ENCODE data around the gene ELMO1. TPM values are rescaled to one million over a fixed set of nuclear protein-coding genes. Genes with fewer than 3 reads are reported as not detected.

The ELMO1 gene
- total RNA-seq, 1 donor = under 0.01 TPM

DNA sequence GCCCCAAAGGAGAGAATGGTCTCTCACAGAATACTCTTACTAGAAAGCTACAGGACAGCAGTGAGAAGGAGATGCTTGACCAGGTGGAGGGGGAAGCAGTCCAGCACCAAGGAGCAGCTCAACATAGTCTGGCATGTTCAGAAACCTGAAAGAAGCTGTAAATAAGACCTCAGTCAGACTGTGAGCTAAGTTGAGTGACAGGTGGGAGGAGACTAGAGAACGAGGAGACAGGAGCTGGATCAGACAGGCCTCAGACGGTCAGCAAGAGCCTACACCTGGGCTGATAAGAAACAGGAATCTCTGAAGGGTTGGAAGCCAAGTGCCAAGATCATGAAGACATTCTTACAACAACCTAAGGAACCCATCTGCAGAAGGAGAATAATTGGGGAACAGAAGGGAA is 54.5 kb downstream of the ELMO1 start:
- no peak overlapping the region for H3K4me3 ChIP-seq (ENCODE audit: low read depth, low read length)
- no peak for DNase-seq (ENCODE audit: low read depth)
- TF ChIP-seq, protein P1, sequence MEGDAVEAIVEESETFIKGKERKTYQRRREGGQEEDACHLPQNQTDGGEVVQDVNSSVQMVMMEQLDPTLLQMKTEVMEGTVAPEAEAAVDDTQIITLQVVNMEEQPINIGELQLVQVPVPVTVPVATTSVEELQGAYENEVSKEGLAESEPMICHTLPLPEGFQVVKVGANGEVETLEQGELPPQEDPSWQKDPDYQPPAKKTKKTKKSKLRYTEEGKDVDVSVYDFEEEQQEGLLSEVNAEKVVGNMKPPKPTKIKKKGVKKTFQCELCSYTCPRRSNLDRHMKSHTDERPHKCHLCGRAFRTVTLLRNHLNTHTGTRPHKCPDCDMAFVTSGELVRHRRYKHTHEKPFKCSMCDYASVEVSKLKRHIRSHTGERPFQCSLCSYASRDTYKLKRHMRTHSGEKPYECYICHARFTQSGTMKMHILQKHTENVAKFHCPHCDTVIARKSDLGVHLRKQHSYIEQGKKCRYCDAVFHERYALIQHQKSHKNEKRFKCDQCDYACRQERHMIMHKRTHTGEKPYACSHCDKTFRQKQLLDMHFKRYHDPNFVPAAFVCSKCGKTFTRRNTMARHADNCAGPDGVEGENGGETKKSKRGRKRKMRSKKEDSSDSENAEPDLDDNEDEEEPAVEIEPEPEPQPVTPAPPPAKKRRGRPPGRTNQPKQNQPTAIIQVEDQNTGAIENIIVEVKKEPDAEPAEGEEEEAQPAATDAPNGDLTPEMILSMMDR (IDR thresholded peaks at IDR 0.05; ENCODE audit: insufficient read depth, low read depth, low read length) = no peak

DNA sequence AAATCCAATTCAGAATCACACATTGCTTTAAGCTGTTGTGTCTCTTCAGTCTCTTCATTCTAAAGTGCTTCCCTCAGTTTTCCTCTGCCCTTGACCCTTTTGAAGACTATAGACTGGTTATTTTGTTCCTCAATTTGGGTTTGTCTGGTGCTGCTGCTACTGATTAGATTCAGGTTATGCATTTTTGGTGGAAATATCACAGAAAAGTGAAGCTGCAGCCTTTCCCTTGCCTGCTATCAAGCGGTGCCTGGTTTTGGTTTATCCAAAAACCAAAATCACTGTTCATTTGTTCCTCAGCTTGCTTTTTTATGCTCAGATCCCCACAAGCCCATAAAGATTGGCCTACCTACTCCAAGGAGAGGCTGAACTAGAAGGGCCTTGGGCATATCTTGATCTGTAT is 55.2 kb downstream of the ELMO1 start:
- DNase-seq (ENCODE audit: low read depth) = no peak
- H3K4me3 ChIP-seq (ENCODE audit: low read depth, low read length) = no peak overlapping the region
- TF ChIP-seq, protein P1 (IDR thresholded peaks at IDR 0.05; ENCODE audit: insufficient read depth, low read depth, low read length) = no peak

DNA sequence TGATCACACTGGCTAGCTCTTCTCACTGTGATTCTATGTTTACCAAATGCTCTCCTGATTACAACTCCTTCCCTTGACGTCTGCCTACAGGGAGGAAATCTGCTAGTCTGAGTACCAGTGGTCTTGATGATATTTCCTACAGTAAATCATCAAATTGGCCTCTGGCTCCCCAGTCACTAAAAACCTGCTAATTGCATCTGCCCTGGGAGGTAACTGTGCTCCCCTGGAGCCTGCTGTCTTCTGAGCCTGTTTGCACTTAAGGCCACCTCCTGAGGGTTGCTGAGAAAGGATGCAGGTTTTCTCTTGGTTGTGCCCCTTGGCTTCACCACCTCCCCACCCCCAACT is 56.0 kb downstream of the ELMO1 start:
- TF ChIP-seq, protein P1 (IDR thresholded peaks at IDR 0.05; ENCODE audit: insufficient read depth, low read depth, low read length) = no peak
- no peak overlapping the region for H3K4me3 ChIP-seq (ENCODE audit: low read depth, low read length)
- DNase-seq (ENCODE audit: low read depth) = no peak

DNA sequence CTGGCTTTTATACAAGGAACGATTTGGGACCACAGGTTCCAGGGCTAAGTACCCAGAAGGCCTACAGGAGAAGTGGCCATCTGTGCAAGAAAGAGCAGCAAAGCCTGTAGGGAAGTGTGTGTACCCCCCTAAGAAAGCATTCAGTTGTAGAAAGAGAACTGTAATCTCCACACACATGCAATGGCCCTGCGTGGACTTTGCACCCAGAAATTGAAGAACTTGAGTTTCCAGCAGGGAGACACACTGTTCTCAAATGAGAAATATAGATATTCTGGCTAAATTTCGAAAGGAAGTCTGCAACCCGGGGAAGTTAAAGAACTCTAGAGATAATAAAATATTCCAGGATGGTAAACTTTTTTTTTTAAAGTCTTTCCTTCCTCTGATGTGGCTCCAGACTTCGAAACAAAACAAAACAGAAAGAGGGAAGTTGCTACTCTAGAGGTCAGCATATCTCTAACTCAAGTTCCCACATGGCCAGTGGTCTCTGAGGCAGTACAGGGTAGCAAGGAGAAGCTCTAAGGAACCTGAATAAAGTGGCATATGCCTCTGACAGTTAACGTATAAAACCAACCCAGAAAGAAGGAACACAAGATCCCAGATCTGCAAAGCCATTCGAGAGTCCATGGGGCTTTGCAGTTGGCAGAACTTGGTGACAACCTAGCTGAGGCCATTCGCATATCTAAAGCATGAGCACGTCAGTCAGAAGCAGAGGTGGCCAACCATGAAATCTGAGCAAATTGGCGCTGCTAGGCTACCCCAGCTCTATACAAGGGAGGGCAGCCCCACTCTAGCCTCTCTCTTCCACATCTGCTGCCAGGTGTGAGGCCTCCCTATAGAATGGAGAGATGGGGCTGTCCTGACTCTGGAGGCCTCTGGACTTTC is 56.6 kb downstream of the ELMO1 start:
- TF ChIP-seq, protein P1 (IDR thresholded peaks at IDR 0.05; ENCODE audit: insufficient read depth, low read depth, low read length) = no peak
- no peak overlapping the region for H3K4me3 ChIP-seq (ENCODE audit: low read depth, low read length)
- DNase-seq (ENCODE audit: low read depth) = no peak

DNA sequence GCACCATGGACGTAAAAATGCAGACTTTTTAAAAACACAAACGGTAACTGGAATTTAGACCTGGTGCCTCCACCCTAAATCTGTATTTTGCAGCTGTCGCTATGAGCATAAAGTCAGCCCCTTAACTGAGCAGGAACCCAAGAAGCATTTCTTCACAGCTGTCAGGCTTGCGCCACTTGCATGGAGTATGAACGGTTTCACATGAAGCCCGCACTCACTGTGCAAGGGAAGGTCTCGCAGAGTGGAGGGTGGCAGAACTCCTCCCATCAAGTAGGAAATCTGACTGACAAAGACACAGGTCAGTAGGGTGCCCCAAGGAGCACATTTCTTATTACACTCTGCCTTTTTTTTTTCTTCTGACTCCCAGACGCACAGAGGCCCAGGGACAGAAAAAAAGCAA is 58.5 kb downstream of the ELMO1 start:
- no peak for DNase-seq (ENCODE audit: low read depth)
- TF ChIP-seq, protein P1 (IDR thresholded peaks at IDR 0.05; ENCODE audit: insufficient read depth, low read depth, low read length) = no peak
- H3K4me3 ChIP-seq (ENCODE audit: low read depth, low read length) = no peak overlapping the region

DNA sequence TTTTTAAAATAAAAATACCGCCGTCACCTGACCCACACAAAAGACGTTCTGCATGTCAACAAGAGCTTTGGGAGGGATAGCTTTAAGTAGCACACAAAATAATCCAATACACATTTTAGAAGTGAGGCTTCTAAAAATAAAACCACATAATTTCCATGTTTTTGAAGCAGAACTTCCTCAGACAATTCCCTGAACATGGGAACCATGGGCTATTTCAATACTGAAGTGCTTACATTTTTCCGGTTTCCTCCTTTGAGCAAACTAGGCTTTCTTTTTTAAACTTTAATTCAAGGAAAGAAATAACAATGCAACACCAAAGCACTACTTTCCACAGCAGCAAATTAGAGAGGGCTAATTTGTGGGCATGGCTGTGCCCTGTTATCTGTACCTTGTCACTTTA is 59.9 kb downstream of the ELMO1 start:
- no peak for DNase-seq (ENCODE audit: low read depth)
- TF ChIP-seq, protein P1 (IDR thresholded peaks at IDR 0.05; ENCODE audit: insufficient read depth, low read depth, low read length) = no peak

DNA sequence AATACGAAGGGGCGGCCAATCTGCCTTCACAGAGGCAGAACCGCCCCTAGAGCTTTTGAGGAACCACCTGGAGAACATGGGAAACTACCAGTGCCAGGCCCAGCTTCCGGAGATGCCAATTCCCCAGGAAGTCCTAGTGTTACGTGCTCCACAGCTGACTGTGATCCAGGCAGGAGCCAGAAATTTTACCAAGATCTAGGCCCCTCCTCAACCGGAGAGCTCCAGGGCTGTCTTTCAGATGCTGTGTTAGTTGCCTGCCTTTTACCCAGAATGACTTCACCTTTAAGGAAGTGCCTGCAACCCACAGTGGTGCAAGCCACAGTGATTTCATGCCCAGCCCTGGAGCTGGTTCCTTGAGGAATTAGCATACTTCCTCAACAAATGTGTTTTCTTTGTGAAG is 62.9 kb downstream of the ELMO1 start:
- DNase-seq (ENCODE audit: low read depth) = no peak
- no peak overlapping the region for H3K4me3 ChIP-seq (ENCODE audit: low read depth, low read length)
- TF ChIP-seq, protein P1 (IDR thresholded peaks at IDR 0.05; ENCODE audit: insufficient read depth, low read depth, low read length) = no peak

More for the DNA sequence above, 59.9 kb downstream of the ELMO1 start:
- H3K4me3 ChIP-seq (ENCODE audit: low read depth, low read length) = no peak overlapping the region

Data from fibroblast of villous mesenchyme (primary cell).